Trophoblast cell (in vitro differentiated cells and primary cell): ENCODE measurements around the gene SEMA3A.

Experiments used
- DNase-seq, 2 donors: peaks; one replicate each; pipeline ENCODE4 v3.0.0-alpha.2; 2016
- H2AFZ ChIP-seq: 2 replicates; pipeline ENCODE4 v1.6.1; 2013; ENCODE audit warnings: low read length, moderate library complexity, mild to moderate bottlenecking; ENCODE audit not compliant: insufficient read depth, poor library complexity
- H2AK5ac ChIP-seq: 2 replicates; pipeline ENCODE4 v1.6.1; 2013; ENCODE audit warnings: mild to moderate bottlenecking, low read length
- H2BK120ac ChIP-seq: 2 replicates; pipeline ENCODE4 v1.6.1; 2013; ENCODE audit warnings: low read length, mild to moderate bottlenecking, moderate library complexity; ENCODE audit not compliant: insufficient read depth, poor library complexity
- H2BK12ac ChIP-seq: 2 replicates; pipeline ENCODE4 v1.6.1; 2013; ENCODE audit warnings: mild to moderate bottlenecking, low read length, moderate library complexity
- H2BK5ac ChIP-seq: 2 replicates; pipeline ENCODE4 v1.6.1; 2013; ENCODE audit warnings: low read length, low read depth, moderate library complexity, mild to moderate bottlenecking; ENCODE audit not compliant: poor library complexity
- H3K14ac ChIP-seq: 2 replicates; pipeline ENCODE4 v1.6.1; 2013; ENCODE audit warnings: mild to moderate bottlenecking, low read length
- H3K18ac ChIP-seq: 2 replicates; pipeline ENCODE4 v1.6.1; 2013; ENCODE audit warnings: mild to moderate bottlenecking, low read length
- H3K23ac ChIP-seq: 2 replicates; pipeline ENCODE4 v1.6.1; 2013; ENCODE audit warnings: low read length
- H3K27ac ChIP-seq: 2 replicates; pipeline ENCODE4 v1.5.1; 2013; ENCODE audit warnings: low read depth, mild to moderate bottlenecking, inconsistent platforms, low read length, moderate library complexity
- H3K27me3 ChIP-seq: 2 replicates; pipeline ENCODE4 v1.6.1; 2013; ENCODE audit warnings: inconsistent platforms, mild to moderate bottlenecking, low read length, moderate library complexity; ENCODE audit not compliant: insufficient read depth
- H3K36me3 ChIP-seq, 2 experiments: 1 replicate in 1 of 2; 2 replicates in 1 of 2; pipeline ENCODE4 v1.6.1; 2013; ENCODE audit warnings: low read length in 2 of 2, mild to moderate bottlenecking in 2 of 2, moderate library complexity in 1 of 2; ENCODE audit not compliant: insufficient read depth in 2 of 2, control insufficient read depth in 1 of 2
- H3K4ac ChIP-seq: 2 replicates; pipeline ENCODE4 v1.6.1; 2013; ENCODE audit warnings: low read depth, mild to moderate bottlenecking, low read length, moderate library complexity
- H3K4me1 ChIP-seq, 2 experiments: 1 replicate in 1 of 2; 2 replicates in 1 of 2; pipeline ENCODE4 v1.6.1; 2013; ENCODE audit warnings: low read length in 2 of 2, mild to moderate bottlenecking in 2 of 2, moderate library complexity in 1 of 2; ENCODE audit not compliant: insufficient read depth in 2 of 2, control insufficient read depth in 1 of 2
- H3K4me2 ChIP-seq: 2 replicates; pipeline ENCODE4 v1.6.1; 2013; ENCODE audit warnings: inconsistent platforms, mild to moderate bottlenecking, low read length, moderate library complexity
- H3K4me3 ChIP-seq: 2 replicates; pipeline ENCODE4 v1.5.1; 2013; ENCODE audit warnings: mild to moderate bottlenecking, low read depth, low read length, inconsistent platforms
- H3K79me1 ChIP-seq: one replicate; pipeline ENCODE4 v1.6.1; 2013; ENCODE audit warnings: low read length
- H3K79me2 ChIP-seq: 2 replicates; pipeline ENCODE4 v1.6.1; 2013; ENCODE audit warnings: low read length, mild to moderate bottlenecking; ENCODE audit not compliant: control insufficient read depth, insufficient read depth, poor library complexity
- H3K9ac ChIP-seq: 2 replicates; pipeline ENCODE4 v1.6.1; 2013; ENCODE audit warnings: mild to moderate bottlenecking, low read length
- H3K9me3 ChIP-seq: 2 replicates; pipeline ENCODE4 v1.6.1; 2013; ENCODE audit warnings: low read depth, mild to moderate bottlenecking, control low read depth, inconsistent platforms, low read length; ENCODE audit not compliant: insufficient read depth
- H4K12ac ChIP-seq: 2 replicates; pipeline ENCODE4 v1.6.1; 2013; ENCODE audit warnings: low read depth, mild to moderate bottlenecking, low read length, moderate library complexity
- H4K8ac ChIP-seq: 2 replicates; pipeline ENCODE4 v1.6.1; 2013; ENCODE audit warnings: low read depth, mild to moderate bottlenecking, low read length, moderate library complexity
- H4K91ac ChIP-seq: one replicate; pipeline ENCODE4 v1.6.1; 2013; ENCODE audit warnings: low read depth, mild to moderate bottlenecking, low read length, moderate library complexity
- WGBS: extraction: QIAGEN DNeasy Blood & Tissue Kit; methylation state at CpG from one replicate; pipeline ENCODE4 v1.1.7; 2013; ENCODE audit warnings: missing lambda C conversion rate; ENCODE audit not compliant: insufficient read length, insufficient coverage; ENCODE audit errors: extremely low coverage; 5-methylcytosine and 5-hydroxymethylcytosine counted together

SEMA3A gene

DNA sequence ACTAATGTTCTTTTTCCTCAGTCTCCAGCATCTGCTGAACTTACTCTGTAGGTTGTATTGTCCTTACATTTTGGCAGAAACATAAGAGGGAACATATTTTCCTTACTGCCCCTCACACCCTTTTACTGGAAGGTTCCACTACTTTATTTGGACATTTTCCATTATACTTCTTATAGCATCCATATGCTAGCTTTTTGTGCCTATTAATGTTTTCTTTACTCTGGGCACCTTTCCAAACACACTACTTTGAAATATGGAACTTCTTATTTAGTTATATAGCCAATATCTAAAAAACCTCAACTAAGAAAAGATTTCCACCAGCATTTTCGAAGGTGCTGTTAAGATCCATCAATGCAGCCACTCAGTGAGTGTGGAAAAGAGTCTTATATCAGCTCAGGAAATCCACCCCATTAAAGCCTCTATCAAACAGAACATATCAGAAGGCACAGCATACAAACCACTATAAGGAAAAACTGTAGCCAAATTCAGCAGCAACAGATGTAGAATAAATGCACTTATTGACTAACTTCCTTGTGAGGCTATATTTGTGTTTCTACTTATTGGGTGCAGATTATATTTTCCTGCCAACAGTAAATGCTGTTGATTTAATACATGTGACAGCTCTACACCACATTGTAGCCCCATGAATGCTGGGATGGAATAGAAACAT, 273.2 kb downstream of the SEMA3A start:
- H3K14ac ChIP-seq = no peak overlapping the region
- H3K4me2 ChIP-seq = no peak overlapping the region
- no peaks in the 10 kb centered on the region for H3K9me3 ChIP-seq
- H3K79me1 ChIP-seq = no peaks in the 10 kb centered on the region
- WGBS = no CpG with 5 or more reads among the region's 1 CpG
- no peak overlapping the region for H4K8ac ChIP-seq
- no peak overlapping the region for H2AK5ac ChIP-seq
- no peak overlapping the region for H4K91ac ChIP-seq
- no peak overlapping the region for H3K23ac ChIP-seq
- no peaks in the 10 kb centered on the region for H3K79me2 ChIP-seq
- H2AFZ ChIP-seq = no peak overlapping the region
- no peak overlapping the region for H2BK120ac ChIP-seq
- no peak overlapping the region for H2BK5ac ChIP-seq
- no peak overlapping the region for H4K12ac ChIP-seq
- H3K27me3 ChIP-seq = no peaks in the 10 kb centered on the region
- no peak overlapping the region for H3K27ac ChIP-seq
- H3K4me3 ChIP-seq = no peak overlapping the region
- no peaks in the 10 kb centered on the region for H3K4me1 ChIP-seq
- no peak for DNase-seq
- no peaks in the 10 kb centered on the region for H3K36me3 ChIP-seq
- H2BK12ac ChIP-seq = no peak overlapping the region
- no peak overlapping the region for H3K4ac ChIP-seq
- H3K18ac ChIP-seq = no peak overlapping the region
- H3K9ac ChIP-seq = no peak overlapping the region

GRCh38 chr7:83918142-83918541, 276.4 kb downstream of the SEMA3A start:
- Histone ChIP-seq H2AK5ac (no peak overlapping the region), H3K4ac (no peak overlapping the region), H3K36me3 (no peaks in the 10 kb centered on the region), H3K9me3 (no peaks in the 10 kb centered on the region), H2BK5ac (no peak overlapping the region), H3K79me2 (no peaks in the 10 kb centered on the region), H3K9ac (no peak overlapping the region), H3K79me1 (no peaks in the 10 kb centered on the region), H4K91ac (no peak overlapping the region), H3K4me3 (no peak overlapping the region), H3K4me1 (no peaks in the 10 kb centered on the region), H2BK12ac (no peak overlapping the region), H4K12ac (no peak overlapping the region), H2AFZ (no peak overlapping the region), H3K18ac (no peak overlapping the region), H3K27ac (no peak overlapping the region), H3K27me3 (no peaks in the 10 kb centered on the region), H2BK120ac (no peak overlapping the region), H3K14ac (no peak overlapping the region), H4K8ac (no peak overlapping the region), H3K4me2 (no peak overlapping the region), H3K23ac (no peak overlapping the region)
- no CpG with 5 or more reads among the region's 1 CpG for WGBS
- DNase-seq = no peak

- H3K9ac ChIP-seq = no peak overlapping the region
- no peaks in the 10 kb centered on the region for H3K27me3 ChIP-seq
- H3K23ac ChIP-seq = no peak overlapping the region
- no peak overlapping the region for H4K91ac ChIP-seq
- DNase-seq = no peak
- no peaks in the 10 kb centered on the region for H3K79me1 ChIP-seq
- H3K4ac ChIP-seq = no peak overlapping the region
- H3K79me2 ChIP-seq = no peaks in the 10 kb centered on the region
- no peak overlapping the region for H2BK120ac ChIP-seq
- H3K27ac ChIP-seq = no peak overlapping the region
- no peak overlapping the region for H2BK12ac ChIP-seq
- no peak overlapping the region for H2AK5ac ChIP-seq
- no peaks in the 10 kb centered on the region for H3K36me3 ChIP-seq
- no peaks in the 10 kb centered on the region for H3K9me3 ChIP-seq
- no peak overlapping the region for H3K18ac ChIP-seq
- no peak overlapping the region for H4K12ac ChIP-seq
- no peak overlapping the region for H3K4me3 ChIP-seq
- no peak overlapping the region for H4K8ac ChIP-seq
- H3K4me2 ChIP-seq = no peak overlapping the region
- H3K14ac ChIP-seq = no peak overlapping the region
- no peak overlapping the region for H2AFZ ChIP-seq
- H3K4me1 ChIP-seq = no peaks in the 10 kb centered on the region
- H2BK5ac ChIP-seq = no peak overlapping the region
Observed at GRCh38 chr7:83913174-83913573, 281.4 kb downstream of the SEMA3A start.

GRCh38 chr7:83908526-83908925, 286.1 kb downstream of the SEMA3A start:
- no peak overlapping the region for H2AK5ac ChIP-seq
- no peak overlapping the region for H3K23ac ChIP-seq
- H3K27me3 ChIP-seq = no peaks in the 10 kb centered on the region
- WGBS = no CpG with 5 or more reads among the region's 2 CpGs
- no peak overlapping the region for H2AFZ ChIP-seq
- H2BK120ac ChIP-seq = no peak overlapping the region
- no peak overlapping the region for H3K18ac ChIP-seq
- no peak overlapping the region for H4K8ac ChIP-seq
- H3K27ac ChIP-seq = no peak overlapping the region
- H3K4me1 ChIP-seq = no peaks in the 10 kb centered on the region
- H3K36me3 ChIP-seq = no peaks in the 10 kb centered on the region
- no peak overlapping the region for H3K4me3 ChIP-seq
- H3K4me2 ChIP-seq = no peak overlapping the region
- no peak overlapping the region for H4K12ac ChIP-seq
- H3K9ac ChIP-seq = no peak overlapping the region
- H3K79me2 ChIP-seq = no peaks in the 10 kb centered on the region
- H3K9me3 ChIP-seq = no peaks in the 10 kb centered on the region
- H3K14ac ChIP-seq = no peak overlapping the region
- H3K4ac ChIP-seq = no peak overlapping the region
- H2BK5ac ChIP-seq = no peak overlapping the region
- H3K79me1 ChIP-seq = no peaks in the 10 kb centered on the region
- H2BK12ac ChIP-seq = no peak overlapping the region
- H4K91ac ChIP-seq = no peak overlapping the region
- DNase-seq = no peak
